GM18502 (cell line): ENCODE results near the gene HOXD8.

Experiments
- ATAC-seq: cut with Tn5 transposase; IDR thresholded peaks from one replicate; pipeline ENCODE4 v1.9.1; 2021; ENCODE audit warnings: mild to moderate bottlenecking; ENCODE audit not compliant: unreplicated experiment, poor library complexity

HOXD8 gene

GRCh38 chr2:176089843-176090395 is 39.6 kb upstream of the HOXD8 start:
- ATAC-seq = no peak

GRCh38 chr2:176090862-176091261 is 38.6 kb upstream of the HOXD8 start:
- no peak for ATAC-seq

- ATAC-seq = no peak
These were observed 37.9 kb upstream of the HOXD8 start for GRCh38 chr2:176091329-176092258.

- no peak for ATAC-seq
These were observed 37.0 kb upstream of the HOXD8 start, which contains the start of gene HOXD13 for GRCh38 chr2:176092270-176093144. HOXD13 (plus strand) TSS chr2:176092721; CDS start chr2:176092891, 170 bp downstream.

- no peak for ATAC-seq
These were observed 36.2 kb upstream of the HOXD8 start for GRCh38 chr2:176093145-176093897.

GRCh38 chr2:176093898-176094249 is 35.6 kb upstream of the HOXD8 start:
- ATAC-seq = no peak

GRCh38 chr2:176094349-176094748 is 35.2 kb upstream of the HOXD8 start:
- no peak for ATAC-seq

- ATAC-seq = no peak
These were observed 34.1 kb upstream of the HOXD8 start for GRCh38 chr2:176095421-176095820.

GRCh38 chr2:176096243-176096985 is 33.1 kb upstream of the HOXD8 start:
- no peak for ATAC-seq

- ATAC-seq = peak; percentile 79
These were observed 32.3 kb upstream of the HOXD8 start for GRCh38 chr2:176096986-176097819.

GRCh38 chr2:176097820-176098365 is 31.6 kb upstream of the HOXD8 start:
- ATAC-seq = no peak

- no peak for ATAC-seq
These were observed 30.9 kb upstream of the HOXD8 start for GRCh38 chr2:176098366-176099158.

- no peak for ATAC-seq
These were observed 30.3 kb upstream of the HOXD8 start for GRCh38 chr2:176099159-176099727.

GRCh38 chr2:176099728-176100546 is 29.6 kb upstream of the HOXD8 start, which contains the start of gene HOXD12:
HOXD12 (plus strand) TSS chr2:176099795; CDS start chr2:176099802, 7 bp downstream.
- ATAC-seq = no peak

- ATAC-seq = no peak
These were observed 28.9 kb upstream of the HOXD8 start for GRCh38 chr2:176100547-176101140.
